Endodermal cell (in vitro differentiated cells): ENCODE data around the gene LPA. TPM values are rescaled to one million over a fixed set of nuclear protein-coding genes. Genes with fewer than 3 reads are reported as not detected.

Experiments used
- DNase-seq: peaks from one replicate; pipeline ENCODE4 v3.0.0-alpha.2; 2017
- H3K27ac ChIP-seq: 2 replicates; pipeline ENCODE4 v1.5.1; 2013; ENCODE audit warnings: mild to moderate bottlenecking, low read depth, low read length, moderate library complexity
- H3K27me3 ChIP-seq: 2 replicates; pipeline ENCODE4 v1.6.1; 2013; ENCODE audit warnings: mild to moderate bottlenecking, low read length, moderate library complexity; ENCODE audit not compliant: insufficient read depth, control insufficient read depth, poor library complexity, severe bottlenecking
- H3K36me3 ChIP-seq: 2 replicates; pipeline ENCODE4 v1.7.0; 2013; ENCODE audit warnings: mild to moderate bottlenecking, low read length, moderate library complexity; ENCODE audit not compliant: control insufficient read depth, insufficient read depth
- H3K4me1 ChIP-seq: one replicate; pipeline ENCODE4 v1.7.0; 2013; ENCODE audit warnings: low read length; ENCODE audit not compliant: control insufficient read depth, insufficient read depth
- H3K4me3 ChIP-seq: 2 replicates; pipeline ENCODE4 v1.5.1; 2013; ENCODE audit warnings: mild to moderate bottlenecking, low read length, moderate library complexity
- H3K9ac ChIP-seq: 2 replicates; pipeline ENCODE4 v1.6.1; 2013; ENCODE audit warnings: mild to moderate bottlenecking, low read length, moderate library complexity; ENCODE audit not compliant: poor library complexity, severe bottlenecking; ENCODE audit errors: extremely low read depth
- H3K9me3 ChIP-seq: 2 replicates; pipeline ENCODE4 v1.6.1; 2013; ENCODE audit warnings: mild to moderate bottlenecking, low read length, moderate library complexity; ENCODE audit not compliant: control insufficient read depth
- H3K27ac Mint-ChIP-seq: 2 replicates; pipeline ENCODE4 v1.8.0; 2020; ENCODE audit warnings: mixed read lengths
- H3K27me3 Mint-ChIP-seq: 2 replicates; pipeline ENCODE4 v1.8.0; 2021; ENCODE audit warnings: mild to moderate bottlenecking, mixed read lengths; ENCODE audit not compliant: insufficient read depth
- H3K36me3 Mint-ChIP-seq: 2 replicates; pipeline ENCODE4 v1.8.0; 2020; ENCODE audit warnings: low read depth, mixed read lengths
- H3K4me1 Mint-ChIP-seq: 2 replicates; pipeline ENCODE4 v1.8.0; 2020; ENCODE audit warnings: mixed read lengths
- H3K4me3 Mint-ChIP-seq: 2 replicates; pipeline ENCODE4 v1.8.0; 2020; ENCODE audit warnings: mild to moderate bottlenecking, moderate library complexity, mixed read lengths
- H3K9me3 Mint-ChIP-seq: 2 replicates; pipeline ENCODE4 v1.8.0; 2020; ENCODE audit warnings: mild to moderate bottlenecking, mixed read lengths
- WGBS, 2 experiments: methylation state at CpG; one replicate each; pipeline versions ENCODE4 v1.1.5 to v1.1.7; 2013; ENCODE audit warnings: missing lambda C conversion rate in 2 of 2, mixed read lengths in 1 of 2; ENCODE audit not compliant: insufficient coverage in 1 of 2, insufficient read length in 1 of 2; 5-methylcytosine and 5-hydroxymethylcytosine counted together
- total RNA-seq, 2 donors: library from RNA; stranded (reverse); fragmentation: NEBNext Ultra II Directional in 1 of 2; extraction: Animal tissue kit (Norgen Biotek cat#: 25700) in 1 of 2; gene quantifications; 2 replicates in 1 of 2; 3 replicates in 1 of 2; pipeline ENCODE4 v1.2.1, GENCODE V29; 2021
- TF ChIP-seq, protein P1 (sequence below): fragments of 200-600 bp; sonication (generic); conservative IDR thresholded peaks from 2 replicates; pipeline ENCODE4 v1.5.0; 2021; ENCODE audit warnings: antibody characterized with exemption, mild to moderate bottlenecking

LPA gene
- total RNA-seq, 2 donors from 2014 or later = 0.46 to 3.6 TPM

DNA sequence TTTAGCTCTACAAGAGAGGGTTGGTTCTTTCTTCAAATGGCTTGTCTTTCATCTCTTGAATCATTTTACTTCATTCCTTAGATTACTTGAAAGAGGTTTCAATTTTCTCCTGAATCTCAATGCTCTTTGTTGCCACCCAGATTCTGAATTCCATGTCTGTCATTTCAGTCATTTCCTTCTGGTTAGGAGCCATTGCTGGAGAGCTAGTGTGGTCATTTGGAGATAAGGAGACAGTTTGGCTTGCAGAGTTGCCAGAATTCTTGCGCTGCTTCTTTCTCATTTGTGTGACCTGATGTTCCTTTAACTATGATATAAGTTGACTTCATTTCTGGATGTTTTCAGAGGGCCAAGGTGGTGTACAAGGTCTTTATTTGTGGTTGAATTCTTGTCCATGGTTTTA, 158.1 kb downstream of the LPA start:
- Mint-ChIP-seq H3K27ac (no peak overlapping the region), H3K36me3 (no peaks in the 10 kb centered on the region), H3K4me3 (no peak overlapping the region), H3K9me3 (peaks cover 23% of the 10 kb centered on the region), H3K27me3 (no peaks in the 10 kb centered on the region), H3K4me1 (no peaks in the 10 kb centered on the region)
- Histone ChIP-seq H3K27me3 (no peaks in the 10 kb centered on the region), H3K36me3 (no peaks in the 10 kb centered on the region), H3K9me3 (no peaks in the 10 kb centered on the region), H3K4me1 (no peaks in the 10 kb centered on the region), H3K4me3 (no peak overlapping the region), H3K9ac (no peak overlapping the region), H3K27ac (no peak overlapping the region)
- TF ChIP-seq, protein P1, sequence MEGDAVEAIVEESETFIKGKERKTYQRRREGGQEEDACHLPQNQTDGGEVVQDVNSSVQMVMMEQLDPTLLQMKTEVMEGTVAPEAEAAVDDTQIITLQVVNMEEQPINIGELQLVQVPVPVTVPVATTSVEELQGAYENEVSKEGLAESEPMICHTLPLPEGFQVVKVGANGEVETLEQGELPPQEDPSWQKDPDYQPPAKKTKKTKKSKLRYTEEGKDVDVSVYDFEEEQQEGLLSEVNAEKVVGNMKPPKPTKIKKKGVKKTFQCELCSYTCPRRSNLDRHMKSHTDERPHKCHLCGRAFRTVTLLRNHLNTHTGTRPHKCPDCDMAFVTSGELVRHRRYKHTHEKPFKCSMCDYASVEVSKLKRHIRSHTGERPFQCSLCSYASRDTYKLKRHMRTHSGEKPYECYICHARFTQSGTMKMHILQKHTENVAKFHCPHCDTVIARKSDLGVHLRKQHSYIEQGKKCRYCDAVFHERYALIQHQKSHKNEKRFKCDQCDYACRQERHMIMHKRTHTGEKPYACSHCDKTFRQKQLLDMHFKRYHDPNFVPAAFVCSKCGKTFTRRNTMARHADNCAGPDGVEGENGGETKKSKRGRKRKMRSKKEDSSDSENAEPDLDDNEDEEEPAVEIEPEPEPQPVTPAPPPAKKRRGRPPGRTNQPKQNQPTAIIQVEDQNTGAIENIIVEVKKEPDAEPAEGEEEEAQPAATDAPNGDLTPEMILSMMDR = no peak
- DNase-seq = no peak
- 83% methylated on average over 1 of the region's 1 CpG; no CpG with 5 or more reads in 1 of the 2 experiments for WGBS, 2 experiments

DNA sequence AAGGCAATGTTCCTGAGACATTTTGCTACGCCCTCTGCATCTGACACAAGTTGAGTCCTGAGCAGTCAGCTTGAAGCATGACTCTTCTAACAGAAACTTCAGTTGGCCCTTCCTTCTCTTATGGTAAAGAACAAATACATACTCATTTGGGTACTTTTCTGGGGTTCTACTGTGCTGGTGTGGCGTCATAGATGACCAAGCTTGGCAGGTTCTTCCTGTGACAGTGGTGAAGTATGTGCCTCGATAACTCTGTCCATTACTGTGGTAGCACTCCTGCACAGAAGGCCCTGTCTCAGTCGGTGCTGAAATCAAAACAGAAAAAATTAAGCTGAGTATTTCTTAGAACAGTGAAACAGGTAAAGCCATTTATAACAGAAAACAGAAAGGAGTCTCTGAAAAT, 163.4 kb downstream of the LPA start:
- no peaks in the 10 kb centered on the region for H3K9me3 ChIP-seq
- H3K4me3 Mint-ChIP-seq = no peak overlapping the region
- no peak overlapping the region for H3K27ac Mint-ChIP-seq
- DNase-seq = no peak
- no peaks in the 10 kb centered on the region for H3K27me3 Mint-ChIP-seq
- TF ChIP-seq, protein P1 = no peak
- no peaks in the 10 kb centered on the region for H3K4me1 Mint-ChIP-seq
- H3K27me3 ChIP-seq = no peaks in the 10 kb centered on the region
- peaks cover 8% of the 10 kb centered on the region for H3K36me3 Mint-ChIP-seq
- H3K36me3 ChIP-seq = no peaks in the 10 kb centered on the region
- H3K9ac ChIP-seq = no peak overlapping the region
- H3K9me3 Mint-ChIP-seq = peaks cover 23% of the 10 kb centered on the region
- 93 to 100% methylated on average over 3 to 4 of the region's 4 CpGs for WGBS, 2 experiments
- H3K4me3 ChIP-seq = no peak overlapping the region
- H3K27ac ChIP-seq = no peak overlapping the region
- no peaks in the 10 kb centered on the region for H3K4me1 ChIP-seq

DNA sequence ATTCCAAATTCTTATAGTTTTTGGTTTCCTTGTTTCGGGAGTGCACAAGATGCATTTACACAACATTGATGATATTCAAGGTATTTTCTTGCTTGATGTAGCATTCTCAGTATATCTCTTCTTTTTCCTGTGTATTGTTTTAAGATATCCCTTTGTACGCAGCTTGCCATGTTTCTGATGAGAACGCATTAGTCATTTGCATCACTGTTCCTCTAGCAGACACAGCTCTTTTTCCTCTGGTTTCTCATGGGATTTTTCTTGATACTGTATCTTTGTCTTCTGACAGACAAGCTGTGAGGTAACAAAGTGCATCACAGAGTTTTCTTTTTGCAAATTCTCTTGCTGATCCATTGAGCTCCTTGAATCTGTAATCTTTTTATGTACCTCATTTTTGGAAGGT, 169.5 kb downstream of the LPA start:
- H3K27ac Mint-ChIP-seq = no peak overlapping the region
- DNase-seq = no peak
- no peaks in the 10 kb centered on the region for H3K27me3 ChIP-seq
- TF ChIP-seq, protein P1 = no peak
- no peak overlapping the region for H3K27ac ChIP-seq
- H3K4me1 ChIP-seq = no peaks in the 10 kb centered on the region
- no peaks in the 10 kb centered on the region for H3K9me3 ChIP-seq
- H3K4me3 ChIP-seq = no peak overlapping the region
- H3K36me3 Mint-ChIP-seq = peaks cover 11% of the 10 kb centered on the region
- H3K27me3 Mint-ChIP-seq = no peaks in the 10 kb centered on the region
- no peak overlapping the region for H3K9ac ChIP-seq
- H3K4me3 Mint-ChIP-seq = no peak overlapping the region
- no peaks in the 10 kb centered on the region for H3K36me3 ChIP-seq
- WGBS, 2 experiments = 91 to 93% methylated on average over 2 to 3 of the region's 3 CpGs
- H3K4me1 Mint-ChIP-seq = no peaks in the 10 kb centered on the region
- no peaks in the 10 kb centered on the region for H3K9me3 Mint-ChIP-seq
